ENCODE measurements around the gene TCF7L1. TPM values are rescaled to one million over a fixed set of nuclear protein-coding genes. Genes with fewer than 3 reads are reported as not detected.

The TCF7L1 gene
- total RNA-seq, 4 donors from 2014 or later: 2.7 to 10.3 (median 8.2) TPM

GRCh38 chr2:85132397-85132796 lies 795 bp upstream of the TCF7L1 start:
- no peak for TF ChIP-seq CTCF (IDR thresholded peaks at IDR 0.05; ENCODE audit: low read depth)

- TF ChIP-seq CTCF (IDR thresholded peaks at IDR 0.05; ENCODE audit: low read depth): no peak
Measured at GRCh38 chr2:85133751-85134254, 611 bp downstream of the TCF7L1 start.

- no peak for TF ChIP-seq CTCF (IDR thresholded peaks at IDR 0.05; ENCODE audit: low read depth)
Measured at GRCh38 chr2:85134255-85134895, 1.2 kb downstream of the TCF7L1 start.

- TF ChIP-seq CTCF (IDR thresholded peaks at IDR 0.05; ENCODE audit: low read depth): no peak
Measured at GRCh38 chr2:85134896-85135659, 1.9 kb downstream of the TCF7L1 start.

GRCh38 chr2:85135660-85135914 lies 2.4 kb downstream of the TCF7L1 start:
- no peak for TF ChIP-seq CTCF (IDR thresholded peaks at IDR 0.05; ENCODE audit: low read depth)

GRCh38 chr2:85137156-85137555 lies 4.0 kb downstream of the TCF7L1 start:
- TF ChIP-seq CTCF (IDR thresholded peaks at IDR 0.05; ENCODE audit: low read depth): no peak

- no peak for TF ChIP-seq CTCF (IDR thresholded peaks at IDR 0.05; ENCODE audit: low read depth)
Measured at GRCh38 chr2:85143463-85144082, 10.4 kb downstream of the TCF7L1 start.

Measured in subcutaneous adipose tissue (tissue), 4 donors.